ENCODE measurements around the gene TCF19. TPM values are rescaled to one million over a fixed set of nuclear protein-coding genes. Genes with fewer than 3 reads are reported as not detected.

The TCF19 gene
- total and polyA plus RNA-seq, 10 of the 15 experiments (the other 5 are each of a cell fraction or from before 2014, with no cell fraction given): 7.7 to 103 (median 53.3) TPM

- 78% methylated on average over 7 of the region's 7 CpGs for WGBS (ENCODE audit: insufficient coverage, insufficient replicate concordance, low lambda C conversion rate, missing lambda C conversion rate)
Measured at GRCh38 chr6:31152781-31153180, 5.6 kb upstream of the TCF19 start.

More at GRCh38 chr6:31152781-31153180, 5.6 kb upstream of the TCF19 start:
- no peaks in the 10 kb centered on the region for H4K20me1 ChIP-seq (ENCODE audit: control insufficient read depth, insufficient read depth)
- no peak overlapping the region for H3K4me2 ChIP-seq (ENCODE audit: control insufficient read depth, insufficient read depth)
- in situ Hi-C loops (cut with MboI) (no loop called here), intact Hi-C loops (cut with micrococcal nuclease; ENCODE audit: unreplicated experiment) (no loop called here)
- POLR2A ChIA-PET: interaction anchor here (2.3 kb wide), 1 partner anchor 11 kb away, joined by 9 read pairs; no protein-coding TSS in a partner anchor
- H3K9me3 ChIP-seq (replicated peaks; ENCODE audit: control insufficient read depth, insufficient read depth, low read length): no peaks in the 10 kb centered on the region
- H2AFZ ChIP-seq (ENCODE audit: control insufficient read depth, low read depth, low read length): no peak overlapping the region
- H3K9ac ChIP-seq (ENCODE audit: control insufficient read depth, insufficient read depth, low read length): no peak overlapping the region
- H3K79me2 ChIP-seq (ENCODE audit: control insufficient read depth, insufficient read depth, low read length): peaks cover 3% of the 10 kb centered on the region
- H3K27ac ChIP-seq (ENCODE audit: control insufficient read depth, insufficient read depth): no peak overlapping the region
- BruUV-seq (replicated peaks): no TSS peak
- RAD21 ChIA-PET (ENCODE audit: unreplicated experiment): interaction anchor here (0.9 kb wide), 1 partner anchor 40 kb away, joined by 3 read pairs; no protein-coding TSS in a partner anchor
- no peaks in the 10 kb centered on the region; a peak in 1 of 4 replicates for H3K36me3 ChIP-seq (ENCODE audit: control insufficient read depth in 2 of 2, insufficient read depth in 2 of 2, low read length in 1 of 2)
- DNase-seq (ENCODE audit: low read depth, low spot score): no peak
- H3K4me1 ChIP-seq (ENCODE audit: control insufficient read depth, insufficient read depth, low read length): peaks cover 4% of the 10 kb centered on the region; the same call in 1 of the 2 replicates
- ATAC-seq: no peak
- CTCF ChIA-PET: interaction anchor here (0.8 kb wide), 2 partner anchors 39 to 44 kb away, joined by 3 to 6 read pairs; no protein-coding TSS in a partner anchor
- no peaks in the 10 kb centered on the region for H3K27me3 ChIP-seq (replicated peaks in 1 of 2; ENCODE audit: control insufficient read depth in 2 of 2, insufficient read depth in 2 of 2, low read length in 1 of 2)
- no peak for FAIRE-seq
- no peak overlapping the region for H3K4me3 ChIP-seq
- SMC1A ChIA-PET (ENCODE audit: uncharacterized antibody, unreplicated experiment): interaction anchor here (0.7 to 0.9 kb wide), 2 partner anchors 12 to 146 kb away, joined by 3 to 4 read pairs; no protein-coding TSS in a partner anchor
- no peak for TF ChIP-seq YBX1 (IDR thresholded peaks at IDR 0.05)
- TF ChIP-seq, protein P1, sequence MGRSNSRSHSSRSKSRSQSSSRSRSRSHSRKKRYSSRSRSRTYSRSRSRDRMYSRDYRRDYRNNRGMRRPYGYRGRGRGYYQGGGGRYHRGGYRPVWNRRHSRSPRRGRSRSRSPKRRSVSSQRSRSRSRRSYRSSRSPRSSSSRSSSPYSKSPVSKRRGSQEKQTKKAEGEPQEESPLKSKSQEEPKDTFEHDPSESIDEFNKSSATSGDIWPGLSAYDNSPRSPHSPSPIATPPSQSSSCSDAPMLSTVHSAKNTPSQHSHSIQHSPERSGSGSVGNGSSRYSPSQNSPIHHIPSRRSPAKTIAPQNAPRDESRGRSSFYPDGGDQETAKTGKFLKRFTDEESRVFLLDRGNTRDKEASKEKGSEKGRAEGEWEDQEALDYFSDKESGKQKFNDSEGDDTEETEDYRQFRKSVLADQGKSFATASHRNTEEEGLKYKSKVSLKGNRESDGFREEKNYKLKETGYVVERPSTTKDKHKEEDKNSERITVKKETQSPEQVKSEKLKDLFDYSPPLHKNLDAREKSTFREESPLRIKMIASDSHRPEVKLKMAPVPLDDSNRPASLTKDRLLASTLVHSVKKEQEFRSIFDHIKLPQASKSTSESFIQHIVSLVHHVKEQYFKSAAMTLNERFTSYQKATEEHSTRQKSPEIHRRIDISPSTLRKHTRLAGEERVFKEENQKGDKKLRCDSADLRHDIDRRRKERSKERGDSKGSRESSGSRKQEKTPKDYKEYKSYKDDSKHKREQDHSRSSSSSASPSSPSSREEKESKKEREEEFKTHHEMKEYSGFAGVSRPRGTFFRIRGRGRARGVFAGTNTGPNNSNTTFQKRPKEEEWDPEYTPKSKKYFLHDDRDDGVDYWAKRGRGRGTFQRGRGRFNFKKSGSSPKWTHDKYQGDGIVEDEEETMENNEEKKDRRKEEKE (IDR thresholded peaks at IDR 0.05): no peak
- TF ChIP-seq RELA (IDR thresholded peaks at IDR 0.05; ENCODE audit: borderline replicate concordance, partially characterized antibody): no peak
- TF ChIP-seq RAD51 (IDR thresholded peaks at IDR 0.05): no peak
- TF ChIP-seq IKZF2 (IDR thresholded peaks at IDR 0.05): no peak

All from GM12878 (cell line).